CD4-positive, alpha-beta T cell treated with Interleukin-1 beta for 1 hour (primary cell): ENCODE data around the gene CYP26C1.
A peak's percentile ranks its signal among the peaks of the same experiment; 100 is the strongest.
"Not testable (repeated sequence)": the region's sequence is repeated elsewhere in the genome, so short reads cannot be mapped to it uniquely, and the experiment has no call there.

Source experiments
- DNase-seq, 2 donors: peaks; one replicate each; pipeline ENCODE4 v3.0.0-alpha.2; 2020 to 2022

Gene CYP26C1

DNA sequence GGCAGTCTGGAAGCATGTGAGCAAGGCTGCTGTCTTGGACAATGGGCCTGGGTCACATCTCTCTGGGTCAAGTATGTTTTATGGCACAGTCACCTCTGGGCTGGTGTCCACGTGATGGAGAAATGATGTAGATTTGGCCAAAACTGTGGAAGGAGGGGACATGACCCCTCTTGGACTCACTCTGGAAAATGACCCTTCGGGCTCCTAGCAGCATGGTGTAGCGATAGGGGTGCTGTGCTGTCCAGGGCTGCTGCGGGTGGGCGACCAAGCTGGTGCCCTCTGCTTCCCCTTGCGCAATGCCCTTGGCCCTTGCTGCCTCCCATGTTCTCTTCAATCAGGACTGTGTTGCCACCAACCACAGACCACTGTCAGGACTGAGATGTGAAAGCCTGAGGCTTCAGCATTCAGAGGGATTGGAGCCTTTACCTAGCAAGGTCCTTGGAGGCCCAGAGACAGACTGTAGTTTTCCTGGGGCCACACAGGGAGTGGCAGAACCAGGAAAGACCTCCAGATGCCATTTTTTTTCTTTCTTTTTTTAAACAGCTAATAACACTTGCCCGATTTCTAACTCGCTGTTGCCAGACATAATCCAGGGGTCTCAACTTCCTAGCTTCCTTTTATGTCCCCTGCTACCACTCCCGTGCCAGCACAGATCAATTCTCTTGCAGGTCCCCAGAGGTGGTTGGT is 19.2 kb downstream of the CYP26C1 start:
- no peak for DNase-seq

DNA sequence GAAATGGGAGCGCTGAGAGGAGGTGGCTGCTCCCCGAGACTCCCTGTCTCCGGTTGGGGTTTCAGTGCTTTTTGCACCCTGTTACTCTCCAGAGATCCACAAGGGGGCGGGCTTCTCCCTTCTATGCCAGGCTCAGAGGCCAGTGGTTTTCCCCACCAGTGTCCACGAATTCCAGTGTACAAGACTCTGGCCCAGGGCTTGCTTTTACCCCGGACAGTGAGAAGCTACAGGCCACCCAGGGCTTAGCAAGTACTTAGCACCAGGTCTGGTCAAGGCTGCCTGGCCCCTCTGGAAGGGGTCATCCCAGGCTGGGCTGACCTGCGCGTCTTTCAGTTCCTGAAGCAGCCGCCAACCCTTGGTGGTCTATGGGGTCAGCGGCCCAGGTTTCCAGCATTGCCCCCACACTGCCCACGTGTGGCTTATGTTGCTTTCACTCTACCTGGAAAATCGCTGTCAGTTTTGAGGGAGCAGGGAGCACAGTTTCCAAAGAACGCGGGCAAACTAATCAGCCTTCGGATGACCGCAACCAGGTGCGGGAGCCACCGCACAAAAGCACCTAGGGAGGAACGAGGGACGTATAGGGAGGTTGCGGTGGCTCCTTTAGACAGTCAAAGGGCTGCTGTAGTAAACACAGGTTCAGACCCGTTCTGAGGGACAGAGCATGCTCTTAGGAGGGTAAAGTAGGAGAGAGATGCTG is 19.9 kb downstream of the CYP26C1 start:
- DNase-seq = peak; percentile 28 to 40

DNA sequence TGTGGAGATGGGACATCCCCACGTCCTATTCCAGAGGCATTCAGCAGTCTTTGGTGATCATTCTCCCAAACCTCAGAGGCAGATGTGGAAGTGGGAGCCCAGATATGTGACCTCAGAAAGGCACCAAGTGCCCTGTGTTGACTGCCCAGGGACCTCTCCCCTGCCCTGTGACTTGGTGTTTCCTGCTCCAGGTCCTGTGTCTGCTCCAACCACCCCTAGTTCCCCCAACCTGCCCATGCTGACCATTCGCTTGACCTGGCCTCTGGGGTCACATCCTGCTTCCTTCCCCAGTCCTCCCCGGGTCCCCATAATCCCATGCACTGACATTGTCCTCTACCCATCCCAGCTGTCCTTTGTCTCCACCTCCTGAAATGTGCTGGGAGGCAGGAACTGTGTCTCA is 20.7 kb downstream of the CYP26C1 start:
- no peak for DNase-seq

DNA sequence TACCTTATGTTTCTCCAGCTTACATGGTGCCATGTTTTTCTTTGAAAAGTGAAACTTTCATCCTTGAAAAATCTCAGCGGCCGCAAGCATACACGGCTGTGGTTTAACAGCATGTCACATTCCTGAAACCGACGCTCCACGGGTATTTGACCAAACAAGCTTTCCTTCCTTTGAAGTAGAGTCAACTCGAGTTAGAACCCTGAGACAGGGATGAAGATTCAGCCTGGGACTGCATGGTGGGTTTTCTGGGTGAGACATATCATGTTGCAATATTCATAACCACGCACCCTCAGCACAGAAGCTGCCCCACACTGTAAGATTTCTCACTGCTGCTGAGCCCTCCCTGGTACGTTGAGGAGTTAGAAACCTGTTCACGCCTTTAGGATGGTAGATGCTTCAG is 21.2 kb downstream of the CYP26C1 start:
- DNase-seq = no peak

DNA sequence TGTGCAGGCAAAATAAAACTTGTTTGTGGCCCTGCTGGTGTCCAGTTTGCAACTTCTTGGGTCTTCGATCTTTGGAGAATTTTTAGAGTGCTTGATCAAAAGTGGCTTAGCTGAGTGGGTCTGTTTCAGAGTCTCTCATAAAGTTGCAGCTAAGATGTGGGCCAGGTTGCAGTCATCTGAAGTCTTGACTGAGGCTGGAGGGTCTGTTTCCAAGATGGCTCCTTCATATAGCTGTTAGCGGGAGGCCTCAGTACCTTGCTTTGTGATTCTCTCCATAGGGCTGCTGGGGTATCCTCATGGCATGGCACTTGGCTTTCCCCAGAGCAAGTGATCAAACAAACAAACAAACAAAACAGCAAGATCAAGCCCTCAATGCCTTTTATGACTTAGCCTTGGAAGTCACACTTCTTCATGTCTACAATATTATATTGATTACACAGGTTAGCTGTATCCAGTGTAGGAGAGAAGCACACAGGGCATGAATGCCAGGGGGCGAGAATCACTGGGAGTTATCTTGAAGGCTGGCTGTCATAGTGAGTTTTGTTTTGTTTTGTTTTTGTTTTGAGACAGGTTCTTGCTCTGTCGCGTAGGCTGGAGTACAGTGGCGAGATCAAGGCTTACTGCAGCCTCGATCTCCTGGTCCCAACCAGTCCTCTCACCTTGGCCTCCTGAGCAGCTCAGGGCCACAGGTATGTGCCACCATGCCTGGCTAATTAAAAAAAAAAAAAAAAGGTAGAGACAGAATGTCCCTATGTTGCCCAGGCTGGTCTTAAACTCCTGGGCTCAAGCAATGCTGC is 23.3 kb downstream of the CYP26C1 start:
- DNase-seq = no peak

DNA sequence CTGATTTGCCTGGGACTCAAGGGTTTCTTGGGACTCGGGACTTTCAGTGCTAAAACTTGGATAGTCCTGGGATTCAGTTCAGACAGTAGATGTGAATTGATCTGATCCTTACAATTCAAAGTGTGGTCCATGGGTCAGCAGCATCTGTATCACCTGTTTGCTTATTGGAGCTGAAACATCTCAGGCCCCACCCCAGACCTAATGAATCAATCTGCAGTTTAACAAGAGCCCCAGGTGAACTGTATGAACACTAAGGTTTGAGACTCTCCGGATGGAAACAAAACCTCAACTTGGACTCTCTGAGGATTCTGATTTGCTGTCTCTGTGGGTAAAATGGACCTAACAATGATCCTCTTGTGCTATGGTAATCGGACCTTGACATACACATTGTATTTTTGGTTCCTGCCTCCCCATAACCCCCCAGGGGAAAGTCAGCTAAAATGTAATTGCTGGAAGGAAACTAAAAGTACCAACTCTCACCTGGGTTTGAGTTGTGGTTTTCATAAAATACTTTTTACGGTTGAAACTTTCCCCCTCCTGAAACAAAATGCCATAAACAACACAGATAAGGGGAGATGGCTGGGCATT is 24.8 kb downstream of the CYP26C1 start:
- no peak for DNase-seq

DNA sequence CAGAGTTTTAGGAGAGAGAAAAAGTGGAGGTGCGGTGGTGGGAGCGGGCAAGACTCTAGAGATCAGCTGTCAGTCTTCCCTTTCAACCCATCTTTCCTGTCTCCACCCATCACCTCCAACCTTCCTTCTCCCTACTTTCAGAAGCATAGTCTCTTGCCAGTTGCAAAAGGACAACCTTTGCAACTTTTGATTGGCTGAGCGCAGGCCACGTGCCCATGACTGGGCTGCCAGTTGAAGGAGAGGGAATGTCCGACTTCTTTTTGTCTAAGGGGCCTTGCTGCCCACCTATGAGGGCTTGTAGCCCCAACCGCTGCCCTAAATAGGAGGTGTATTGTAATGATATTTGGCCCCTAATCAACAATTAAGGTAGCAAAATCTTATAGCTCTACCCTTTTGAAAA is 25.7 kb downstream of the CYP26C1 start:
- no peak for DNase-seq

DNA sequence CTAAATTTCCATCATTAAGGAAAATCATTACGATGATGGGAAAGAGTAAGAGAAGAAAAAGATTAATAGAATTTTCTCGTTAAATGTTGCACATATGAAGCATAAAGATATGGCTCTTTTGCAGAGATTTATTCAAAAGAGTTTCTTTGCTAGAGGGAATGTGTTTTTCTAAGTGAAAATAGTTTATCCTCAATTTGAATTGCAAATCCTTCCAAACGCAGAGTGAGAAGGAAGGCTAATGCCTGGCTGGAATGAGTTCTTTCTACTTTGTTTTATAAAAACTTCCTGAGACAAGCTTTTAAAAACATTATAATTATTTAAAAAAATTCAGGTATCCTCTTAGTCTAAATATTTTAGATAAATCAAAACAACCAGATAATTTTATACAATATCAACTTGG is 27.2 kb downstream of the CYP26C1 start:
- DNase-seq = no peak

DNA sequence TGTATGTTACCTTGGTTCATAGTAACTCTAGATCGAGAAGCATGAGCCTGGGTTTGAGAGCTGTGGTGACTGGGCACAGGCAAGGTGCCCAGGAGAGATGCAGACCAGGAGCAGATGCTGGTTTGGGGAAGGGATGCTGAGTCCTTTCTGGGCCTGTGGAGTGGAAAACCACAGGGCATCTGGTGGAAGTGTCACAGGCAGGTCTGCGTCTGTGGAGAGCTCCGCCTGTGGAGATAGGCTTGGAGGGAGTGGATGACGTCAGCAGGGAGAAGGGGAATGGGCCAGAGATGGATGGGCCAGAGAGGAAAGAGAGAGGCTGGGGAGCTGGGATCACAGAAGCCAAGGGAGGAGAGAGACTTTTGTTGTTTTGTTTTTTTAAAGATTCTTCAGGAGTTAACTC is 27.9 kb downstream of the CYP26C1 start:
- no peak for DNase-seq

DNA sequence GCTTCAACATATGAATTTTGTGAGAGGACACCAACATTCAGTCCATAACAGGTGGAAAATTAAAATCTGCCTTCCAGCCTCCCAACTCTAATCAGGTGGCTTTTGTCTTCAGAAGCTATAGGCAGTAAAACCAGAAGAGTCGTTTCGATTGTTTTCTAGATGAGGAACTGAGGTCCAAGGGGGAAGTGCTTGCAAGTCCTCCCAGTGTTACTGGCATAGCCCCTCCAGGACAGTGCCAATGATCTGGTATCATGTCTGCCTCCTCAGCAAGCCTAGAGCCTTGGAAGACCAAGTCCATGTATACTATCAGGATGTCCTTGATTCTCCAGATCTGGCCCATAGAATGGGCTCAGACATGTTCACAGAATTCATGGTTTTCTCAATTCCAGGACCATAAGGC is 30.0 kb downstream of the CYP26C1 start:
- no peak for DNase-seq

DNA sequence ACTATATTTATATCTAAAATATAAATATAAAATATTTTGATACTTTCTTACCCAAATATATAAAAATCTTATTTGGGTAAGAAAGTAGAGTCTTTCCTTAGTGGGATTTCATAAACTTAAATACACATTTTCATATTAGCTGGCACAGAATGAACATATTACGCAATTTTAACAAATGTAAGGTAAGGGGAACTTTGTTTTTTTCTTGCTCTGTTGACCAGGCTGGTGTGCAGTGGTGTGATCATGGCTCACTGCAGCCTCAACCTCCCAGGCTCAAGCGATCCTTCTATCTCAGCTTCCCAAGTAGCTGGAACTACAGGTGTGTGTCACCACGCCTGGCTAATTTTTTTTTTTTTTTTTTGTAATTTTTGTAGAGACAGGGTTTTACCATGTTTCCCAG is 31.4 kb downstream of the CYP26C1 start:
- DNase-seq = no peak

DNA sequence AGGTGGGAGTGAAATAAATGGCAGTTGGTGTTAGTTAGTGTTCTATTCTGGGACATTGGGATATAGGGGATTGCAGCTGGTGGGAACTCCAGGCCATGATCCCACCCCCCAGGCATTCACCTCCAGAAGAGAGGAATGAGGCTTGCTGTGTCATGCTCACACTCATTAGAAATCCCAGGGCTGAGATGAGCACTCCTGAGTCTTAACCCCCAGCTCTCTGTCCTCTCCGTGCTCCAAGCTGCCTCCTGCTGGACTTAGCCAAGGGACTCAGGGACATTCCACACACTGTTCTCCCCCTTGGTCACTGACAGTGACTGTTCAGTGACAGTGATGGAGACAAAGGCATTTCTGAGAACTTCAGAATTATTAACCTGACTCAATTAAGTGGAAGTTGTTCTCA is 34.6 kb downstream of the CYP26C1 start:
- DNase-seq = no peak

DNA sequence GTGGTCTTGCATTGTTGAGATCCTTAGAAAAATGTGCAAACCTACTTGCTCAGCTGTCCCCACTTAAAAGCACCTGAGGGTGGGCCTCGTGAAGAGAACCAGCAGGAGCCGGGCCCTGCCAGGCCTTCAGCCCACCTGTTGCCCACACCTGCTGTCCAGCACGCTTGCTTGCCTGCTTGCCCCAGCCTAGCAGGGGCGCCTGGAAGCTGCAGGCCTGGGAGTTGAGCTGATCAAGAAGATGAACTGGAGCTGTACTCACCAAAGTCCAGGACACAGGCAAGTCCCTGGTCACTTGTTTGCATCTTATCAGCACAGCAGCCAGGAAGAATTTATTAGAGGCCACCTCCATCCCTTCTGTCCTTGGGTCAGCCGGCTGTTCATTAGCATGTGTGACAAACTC is 36.3 kb downstream of the CYP26C1 start:
- DNase-seq = no peak

DNA sequence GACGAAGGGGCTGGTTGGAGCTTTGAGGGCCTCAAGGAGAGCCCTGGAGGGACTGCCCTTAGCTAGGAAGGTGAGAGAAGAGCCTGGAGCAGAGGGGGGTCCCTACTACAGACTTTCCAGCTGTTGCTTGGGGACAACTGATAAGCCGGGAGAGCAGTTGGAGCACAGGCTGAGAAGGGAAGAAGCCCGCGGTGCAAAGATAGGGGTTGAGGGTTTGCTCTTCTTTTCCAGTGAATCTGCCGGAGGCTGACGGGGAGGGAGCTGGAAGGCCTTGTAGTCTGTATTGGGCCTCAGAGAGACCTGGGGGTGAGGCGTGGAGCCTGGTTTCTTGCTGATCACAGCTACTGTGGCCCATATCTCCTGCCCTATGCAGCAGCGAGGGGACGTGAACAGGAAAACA is 36.8 kb downstream of the CYP26C1 start:
- DNase-seq = no peak

DNA sequence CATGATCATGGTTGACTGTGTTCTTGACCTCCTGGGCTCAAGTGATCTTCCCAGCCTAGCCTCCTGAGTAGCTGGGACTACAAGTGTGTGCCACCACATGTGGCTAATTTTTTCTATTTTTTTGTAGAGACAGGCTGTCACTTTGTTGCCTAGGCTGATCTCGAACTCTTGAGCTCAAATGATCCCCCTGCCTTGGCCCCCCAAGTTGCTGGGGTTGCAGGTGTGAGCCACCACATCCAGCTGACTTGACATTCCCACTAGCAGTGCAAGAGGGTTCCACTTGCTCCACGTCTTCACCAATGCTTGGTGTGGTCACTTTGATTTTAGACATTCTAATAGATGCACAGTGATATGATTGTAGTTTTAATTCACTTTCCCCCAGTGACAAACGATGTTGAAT is 38.2 kb downstream of the CYP26C1 start:
- no peak for DNase-seq

DNA sequence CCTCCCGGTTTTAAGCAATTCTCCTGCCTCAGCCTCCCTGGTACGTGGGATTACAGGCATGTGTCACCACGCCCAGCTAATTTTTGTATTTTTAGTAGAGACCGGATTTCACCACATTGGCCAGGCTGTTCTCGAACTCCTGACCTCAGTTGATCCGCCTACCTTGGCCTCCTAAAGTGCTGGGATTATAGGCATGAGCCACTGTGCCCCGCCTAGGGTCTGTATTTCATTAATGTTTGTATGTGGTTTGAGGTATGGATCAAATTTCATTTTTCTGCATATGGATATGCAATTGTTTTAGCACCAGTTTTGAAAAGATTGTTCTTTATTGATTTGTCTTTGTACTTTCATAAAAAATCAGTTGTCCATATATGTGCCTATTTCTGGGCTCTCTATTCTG is 39.1 kb downstream of the CYP26C1 start:
- DNase-seq = no peak

DNA sequence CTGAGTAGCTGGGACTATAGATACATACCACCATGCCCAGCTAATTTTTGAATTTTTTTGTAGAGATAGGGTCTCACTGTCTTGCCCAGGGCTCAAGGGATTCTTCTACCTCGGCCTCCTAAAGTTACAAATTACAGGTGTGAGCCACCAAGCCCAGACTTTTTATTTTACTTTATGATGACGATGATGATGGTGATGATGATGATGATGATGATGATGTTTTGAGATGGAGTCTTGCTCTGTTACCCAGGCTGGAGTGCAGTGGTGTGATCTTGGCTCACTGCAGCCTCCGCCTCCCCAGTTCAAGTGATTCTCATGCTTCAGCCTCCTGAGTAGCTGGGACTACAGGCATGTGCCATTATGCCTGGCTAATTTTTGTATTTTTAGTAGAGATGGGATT is 40.5 kb downstream of the CYP26C1 start:
- not testable (repeated sequence) for DNase-seq

DNA sequence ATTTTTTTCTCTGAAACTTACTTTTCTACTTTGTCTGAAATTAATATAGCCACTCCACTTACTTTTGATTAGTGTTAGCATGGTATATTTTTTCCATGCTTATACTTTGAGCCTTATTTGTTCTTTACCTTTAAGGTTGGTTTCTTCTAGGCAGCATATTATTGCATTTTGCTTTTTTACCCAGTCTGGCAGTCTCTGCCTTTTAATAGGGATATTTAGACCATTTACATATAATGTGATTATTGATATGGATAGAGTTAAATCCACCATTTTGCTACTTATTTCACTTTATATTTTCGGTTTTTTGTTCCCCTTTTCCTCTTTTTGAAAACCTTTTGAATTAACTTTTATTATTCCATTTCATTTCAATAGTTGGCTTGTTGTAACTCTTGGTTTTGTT is 43.4 kb downstream of the CYP26C1 start:
- no peak for DNase-seq

DNA sequence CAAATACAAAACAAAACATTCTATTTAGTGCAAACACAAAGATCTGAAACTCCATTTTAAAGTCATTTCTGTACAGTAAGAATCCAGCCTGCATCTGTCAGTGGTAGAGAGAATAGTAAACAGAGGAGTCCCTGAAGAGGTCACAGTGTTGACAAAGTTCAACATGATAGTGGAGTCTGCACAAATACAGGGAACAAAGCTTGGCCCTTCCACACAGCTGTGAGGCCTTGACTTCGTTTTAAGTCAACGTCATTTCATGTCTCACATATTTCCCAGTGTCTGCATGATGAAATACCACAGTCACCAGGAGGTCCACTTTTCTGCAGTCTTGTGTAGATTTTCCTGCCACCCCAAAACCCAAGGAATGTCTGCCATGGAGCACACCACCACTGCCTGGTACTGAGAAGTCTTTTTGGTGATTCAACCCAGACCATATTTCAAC is 46.1 kb downstream of the CYP26C1 start:
- DNase-seq = no peak

DNA sequence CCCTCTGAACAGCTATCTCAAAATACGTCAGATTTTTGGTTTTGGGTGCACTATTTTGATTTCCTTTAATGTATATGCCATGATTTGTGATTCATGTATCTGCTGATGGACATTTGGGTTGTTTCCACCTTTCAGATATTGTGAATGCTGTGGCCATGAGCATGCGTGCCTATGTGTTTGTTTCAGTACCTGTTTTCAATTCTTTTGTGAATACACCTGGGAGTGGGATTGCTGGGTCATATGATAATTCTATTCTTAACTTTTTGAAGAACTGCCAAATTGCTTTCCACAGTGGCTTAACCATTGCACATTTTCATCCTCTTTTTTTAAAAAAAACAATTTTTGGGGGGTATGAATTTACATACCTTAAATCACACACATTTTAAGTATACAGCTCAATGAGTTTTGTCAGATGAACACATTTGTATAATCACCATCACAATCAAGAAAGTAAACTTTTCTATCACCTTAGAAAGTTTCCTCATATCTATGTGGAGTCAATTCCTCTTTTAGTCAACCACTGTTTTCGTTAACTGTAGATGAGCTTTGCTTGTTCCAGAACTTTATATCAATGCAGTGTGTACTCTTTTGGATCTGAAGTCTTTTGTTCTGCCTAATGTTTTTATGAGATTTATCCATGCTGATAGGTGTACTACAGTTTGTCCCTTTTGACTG is 50.0 kb downstream of the CYP26C1 start:
- no peak for DNase-seq

DNA sequence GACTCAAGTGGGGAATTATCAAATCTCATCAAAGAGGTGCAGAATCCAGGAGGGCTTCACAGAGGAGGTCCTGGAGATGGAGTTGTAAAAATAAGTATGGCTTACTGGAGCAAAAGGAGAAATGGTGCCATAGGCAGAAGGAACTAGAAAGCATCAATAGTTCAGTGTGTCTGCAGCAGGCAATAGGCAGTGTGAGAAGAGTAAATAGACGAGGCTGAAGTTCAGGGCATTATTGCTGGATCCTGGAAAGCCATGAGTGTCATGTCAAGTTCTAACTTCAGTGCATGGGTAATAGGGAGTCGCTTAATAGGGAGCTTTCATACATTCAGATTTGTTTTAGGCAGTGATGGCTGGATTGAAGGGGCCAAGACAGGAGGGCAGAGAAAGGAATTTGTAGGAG is 52.4 kb downstream of the CYP26C1 start:
- DNase-seq = no peak

DNA sequence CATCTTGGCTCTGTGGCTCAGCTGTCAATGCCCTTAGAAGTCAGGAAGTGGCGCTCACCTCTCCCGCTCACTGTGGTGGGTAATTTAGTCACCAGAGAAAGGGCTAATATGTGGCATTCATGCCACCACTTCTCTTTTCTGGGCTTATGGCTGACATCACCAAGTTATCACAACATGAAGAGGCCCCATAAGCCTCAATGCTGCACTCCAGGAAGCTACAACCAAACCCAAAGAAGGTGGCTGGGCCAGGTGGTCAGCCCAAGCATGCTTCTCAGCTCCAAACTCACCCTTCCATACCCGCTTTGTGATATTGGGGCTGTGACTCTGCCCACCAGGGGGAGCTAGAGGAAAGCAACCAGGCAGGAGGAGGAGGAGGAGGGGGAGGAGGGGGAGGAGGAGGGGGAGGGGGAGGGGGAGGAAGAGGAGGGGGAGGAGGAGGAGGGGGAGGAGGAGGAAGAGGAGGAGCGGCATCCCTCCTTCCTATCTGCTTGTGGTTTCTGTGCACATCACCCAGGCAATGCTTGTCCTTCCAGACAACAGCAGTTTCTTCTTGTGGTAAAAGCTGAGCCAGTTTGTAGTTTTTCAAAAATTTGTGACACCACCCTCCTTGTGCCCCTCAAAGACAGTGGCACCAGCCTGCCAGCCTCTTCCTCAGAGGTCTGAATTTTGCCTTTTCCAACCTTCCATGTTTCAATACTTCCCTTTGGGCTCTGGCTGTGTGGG is 55.2 kb downstream of the CYP26C1 start:
- DNase-seq = peak; percentile 66 to 69
